Activated CD8-positive, alpha-beta memory T cell treated with anti-CD3 and anti-CD28 coated beads, Interleukin-2, amount 50 U/mL, for 4 hours (primary cell): ENCODE measurements around the gene SLC9A3.
"Not testable (repeated sequence)": the region's sequence is repeated elsewhere in the genome, so short reads cannot be mapped to it uniquely, and the experiment has no call there.

Experiments
- DNase-seq: peaks from one replicate; pipeline ENCODE4 v3.0.0-alpha.2; 2020

SLC9A3 gene

DNA sequence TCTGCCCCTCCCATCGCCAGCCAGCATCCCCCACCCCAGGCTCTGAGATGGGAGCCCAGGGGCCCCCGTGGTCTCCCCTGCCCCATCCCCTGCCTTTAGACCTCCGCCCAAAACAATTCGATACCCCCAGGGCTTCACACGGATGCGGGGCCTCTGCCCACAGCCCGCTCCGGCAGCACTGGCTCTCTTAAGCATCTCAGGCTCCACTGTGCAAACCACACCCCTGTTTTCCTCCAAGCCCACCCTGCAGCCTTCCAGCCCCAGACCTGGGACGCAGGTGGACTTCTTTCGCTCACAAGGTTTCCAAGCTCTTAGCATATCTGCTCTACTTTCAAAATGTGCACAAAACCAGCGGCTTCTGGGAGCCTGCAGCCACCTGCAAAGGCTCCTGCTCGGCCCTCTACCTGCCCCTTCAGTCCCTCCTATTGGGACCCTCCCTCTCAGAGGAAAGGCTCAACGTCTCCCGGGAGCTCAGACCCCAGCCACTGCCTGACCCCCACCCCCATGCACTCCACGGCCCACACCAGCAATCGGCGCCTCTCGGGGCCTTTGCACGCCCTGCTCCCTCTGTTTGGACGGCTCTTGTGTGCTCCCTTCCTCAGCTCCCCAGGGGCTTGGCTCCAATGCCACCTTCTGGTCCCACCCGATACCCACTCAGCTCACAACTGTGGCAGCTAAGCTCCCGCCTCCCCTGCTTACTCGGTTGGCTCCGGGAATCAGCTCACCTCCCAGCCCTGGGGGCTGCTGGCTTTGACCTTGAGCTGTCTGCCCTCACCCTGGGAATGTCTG lies 918 bp upstream of the SLC9A3 start:
- DNase-seq: no peak

DNA sequence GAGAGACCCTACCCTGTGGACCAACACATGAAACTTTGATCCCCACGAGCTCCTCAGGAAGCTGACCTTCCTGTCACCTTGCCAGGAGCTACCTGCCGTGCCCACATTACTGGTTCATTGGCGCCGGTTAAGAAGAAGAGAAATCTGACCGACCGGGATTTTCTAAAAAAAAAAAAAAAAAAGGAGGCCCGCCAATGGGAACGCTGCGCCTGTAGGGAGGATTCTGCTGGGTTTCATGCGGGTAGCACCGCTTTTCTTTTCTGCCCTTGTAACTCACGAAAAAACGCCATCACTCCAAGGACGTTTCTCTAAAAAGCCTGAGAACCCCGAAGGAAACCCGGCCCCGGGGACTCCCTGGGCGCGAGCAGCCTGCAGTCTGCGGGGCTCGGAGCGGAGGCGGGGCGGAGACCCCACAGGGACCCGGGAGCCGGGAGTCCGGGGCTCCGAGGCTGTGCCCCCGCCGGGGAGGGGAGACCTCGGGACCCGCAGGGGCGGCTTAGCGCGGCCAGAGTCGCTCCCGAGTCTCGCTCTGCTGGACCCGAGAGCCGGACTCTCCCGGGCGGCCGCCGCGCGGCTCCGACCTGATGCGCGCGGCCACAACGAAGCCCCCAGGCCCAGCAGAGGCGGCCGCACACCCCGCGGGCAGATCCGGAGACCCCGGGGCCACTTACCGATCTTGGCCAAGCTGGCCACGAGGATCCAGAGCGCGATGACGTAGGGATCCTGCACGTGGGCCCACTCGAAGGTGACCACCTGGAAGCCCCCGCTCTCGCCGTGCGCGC lies 617 bp downstream of the SLC9A3 start:
- no peak for DNase-seq

- no peak for DNase-seq
Observed at GRCh38 chr5:522899-523440, 1.3 kb downstream of the SLC9A3 start.

- no peak for DNase-seq
Observed at GRCh38 chr5:522116-522515, 2.1 kb downstream of the SLC9A3 start.

GRCh38 chr5:521680-522079 lies 2.6 kb downstream of the SLC9A3 start:
- DNase-seq: no peak

GRCh38 chr5:520850-521226 lies 3.4 kb downstream of the SLC9A3 start:
- no peak for DNase-seq

DNA sequence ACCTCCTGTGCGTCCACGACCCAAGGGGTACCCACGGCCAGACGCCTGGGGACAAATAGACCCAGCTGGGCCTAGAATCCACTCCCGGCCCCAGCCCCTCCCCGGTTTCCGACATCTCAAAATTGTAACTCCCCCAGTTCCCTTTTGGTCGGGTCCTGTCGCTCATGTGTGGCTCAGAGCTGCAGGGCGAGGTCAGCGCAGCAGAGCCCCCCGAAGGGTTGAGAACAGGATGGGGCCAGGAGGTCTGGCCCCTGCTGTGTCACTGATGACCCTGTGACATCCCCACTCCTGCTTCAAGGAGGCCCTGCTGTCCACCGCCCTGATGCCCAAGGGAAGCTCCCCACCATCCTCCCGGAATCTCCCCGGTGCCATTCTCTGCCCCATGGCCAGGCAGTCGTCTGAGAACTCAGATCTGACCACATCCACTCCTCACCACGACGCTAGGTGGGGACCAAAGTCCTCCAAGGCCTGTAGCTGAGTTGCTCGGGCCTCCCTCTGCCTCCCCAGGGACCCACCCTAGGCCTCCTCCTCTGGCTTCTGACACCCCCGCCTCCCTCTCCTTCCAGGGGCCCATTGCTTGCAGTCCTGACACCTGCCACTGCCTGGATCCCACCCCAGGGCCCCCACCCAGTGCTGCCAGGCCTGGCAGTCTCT lies 3.9 kb downstream of the SLC9A3 start:
- DNase-seq: no peak

- DNase-seq: no peak
Observed at GRCh38 chr5:518721-519120, 5.5 kb downstream of the SLC9A3 start.

DNA sequence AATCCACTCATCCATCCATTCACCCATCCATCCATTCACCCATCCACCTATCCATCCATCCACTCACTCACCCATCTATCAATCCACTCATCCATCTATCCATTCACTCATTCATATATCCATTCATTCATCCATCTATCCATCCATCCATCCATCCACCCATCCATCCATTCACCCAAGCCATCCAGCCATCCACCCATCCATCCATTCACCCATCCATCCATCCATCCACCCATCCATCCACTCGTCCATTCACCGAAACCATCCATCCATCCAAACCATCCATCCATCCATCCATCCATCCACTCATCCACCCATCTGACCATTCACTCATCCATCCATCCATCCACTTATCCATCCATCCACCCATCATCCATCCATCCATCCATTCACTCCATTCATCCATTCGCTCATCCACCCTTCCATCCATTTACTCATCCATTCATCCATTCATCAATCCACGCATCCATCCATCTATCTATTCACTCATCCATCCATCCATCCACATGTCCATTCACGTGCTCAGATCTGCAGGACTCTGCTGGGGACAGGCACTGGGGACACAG lies 6.6 kb downstream of the SLC9A3 start:
- no peak for DNase-seq

DNA sequence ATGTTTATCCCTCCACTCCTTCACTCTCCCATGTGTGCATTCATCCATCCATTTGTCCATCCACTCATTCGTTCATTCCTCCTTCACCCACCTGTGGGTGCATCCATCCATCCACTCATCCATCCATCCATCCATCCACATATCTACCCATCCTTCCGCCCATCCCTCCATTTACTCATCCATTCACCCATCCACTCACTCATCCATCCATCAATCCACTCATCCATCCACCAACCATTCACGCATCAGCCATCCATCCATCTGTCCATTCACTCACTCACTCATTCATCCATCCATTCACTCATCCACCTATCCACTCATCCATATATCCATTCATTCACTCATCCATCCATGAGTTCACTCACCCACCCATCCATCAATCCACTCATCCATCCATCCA lies 7.3 kb downstream of the SLC9A3 start:
- no peak for DNase-seq

GRCh38 chr5:516338-516925 lies 7.8 kb downstream of the SLC9A3 start:
- DNase-seq: no peak

DNA sequence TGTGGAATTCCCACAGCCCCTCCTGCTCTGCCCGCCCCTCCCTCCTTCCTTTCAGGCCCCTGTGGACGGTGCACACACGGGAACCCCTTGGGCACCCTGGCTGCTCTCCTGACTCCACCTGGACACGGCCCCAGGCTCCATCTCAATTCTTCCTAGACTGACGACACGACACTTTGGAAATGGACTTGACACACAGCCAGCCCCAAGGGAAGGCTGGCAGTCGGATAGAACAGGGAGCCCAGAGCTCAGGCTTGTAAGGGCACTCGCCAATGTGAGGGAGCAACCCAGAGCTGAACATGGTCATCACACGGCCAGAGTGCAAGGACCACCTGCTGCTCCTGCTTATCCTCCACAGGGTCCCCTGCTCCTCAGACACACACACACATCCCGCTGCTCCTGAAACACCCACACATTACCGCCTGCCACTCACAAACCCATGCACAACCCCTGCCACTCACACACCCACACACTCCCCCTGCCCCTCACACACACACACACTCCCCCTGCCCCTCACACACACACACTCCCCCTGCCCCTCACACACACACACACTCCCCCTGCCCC lies 8.9 kb downstream of the SLC9A3 start:
- DNase-seq: no peak

GRCh38 chr5:514673-515072 lies 9.6 kb downstream of the SLC9A3 start:
- DNase-seq: no peak

DNA sequence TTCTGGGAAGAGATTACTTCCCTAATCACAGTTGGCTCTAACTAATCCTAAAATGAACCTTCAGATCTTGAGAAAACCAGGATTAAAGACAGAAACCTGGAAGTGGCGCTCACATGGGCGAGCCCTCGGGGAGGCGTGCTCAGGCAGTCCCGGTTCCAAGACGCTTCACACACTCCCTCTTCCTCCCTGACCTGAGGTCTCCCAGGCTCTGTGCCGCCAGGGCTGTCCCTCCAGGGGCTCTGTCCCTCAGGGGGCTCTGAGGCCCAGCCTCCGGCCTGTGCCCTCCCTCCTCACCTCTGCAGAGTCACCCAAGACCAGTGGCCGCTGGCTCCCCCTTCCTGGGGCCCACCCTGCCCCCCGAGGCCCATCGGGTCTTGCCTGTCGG lies 10.2 kb downstream of the SLC9A3 start:
- no peak for DNase-seq

DNA sequence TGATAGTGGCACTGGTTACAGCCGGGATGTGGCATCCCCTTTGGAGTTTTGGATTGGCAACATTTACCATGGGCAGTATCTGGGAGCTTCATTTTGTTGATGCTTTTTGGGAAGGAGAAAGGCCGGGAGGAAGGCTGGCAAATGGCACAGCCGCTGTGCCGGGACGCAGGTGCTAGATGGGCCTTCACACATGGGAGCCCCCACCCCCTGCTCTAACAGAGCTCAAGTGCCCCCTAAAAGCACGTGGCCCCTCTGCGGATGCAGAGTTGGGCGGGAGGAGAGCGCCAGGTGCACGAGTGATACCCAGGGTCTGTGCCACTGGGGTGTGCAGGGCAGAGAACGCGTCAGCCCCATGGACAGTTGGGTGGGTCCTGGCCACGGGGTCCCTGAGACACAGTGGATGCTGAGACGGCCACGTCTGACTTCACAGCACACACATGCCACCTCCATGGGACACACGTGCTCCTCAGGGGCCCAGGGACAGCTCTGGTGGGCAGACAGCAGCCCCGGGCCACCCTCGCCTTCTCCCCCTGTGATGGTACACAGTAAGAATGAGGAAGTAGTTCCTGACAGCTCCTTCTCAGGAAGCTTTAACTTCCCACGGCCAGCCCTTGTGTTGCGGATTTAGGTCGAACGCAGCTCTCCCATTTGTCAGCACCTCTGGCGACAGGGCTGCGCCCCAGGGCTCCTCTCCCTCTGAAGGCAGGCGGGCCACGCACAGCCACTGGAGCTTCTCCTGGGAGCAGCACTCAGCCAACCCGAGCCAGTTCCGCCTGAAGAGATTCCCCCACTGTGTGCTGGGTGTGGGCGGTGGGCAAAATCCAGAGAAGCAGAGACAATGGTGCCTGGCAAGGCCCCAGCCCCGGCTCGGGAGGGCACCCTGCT lies 10.8 kb downstream of the SLC9A3 start:
- no peak for DNase-seq

GRCh38 chr5:511476-511875 lies 12.8 kb downstream of the SLC9A3 start:
- no peak for DNase-seq

DNA sequence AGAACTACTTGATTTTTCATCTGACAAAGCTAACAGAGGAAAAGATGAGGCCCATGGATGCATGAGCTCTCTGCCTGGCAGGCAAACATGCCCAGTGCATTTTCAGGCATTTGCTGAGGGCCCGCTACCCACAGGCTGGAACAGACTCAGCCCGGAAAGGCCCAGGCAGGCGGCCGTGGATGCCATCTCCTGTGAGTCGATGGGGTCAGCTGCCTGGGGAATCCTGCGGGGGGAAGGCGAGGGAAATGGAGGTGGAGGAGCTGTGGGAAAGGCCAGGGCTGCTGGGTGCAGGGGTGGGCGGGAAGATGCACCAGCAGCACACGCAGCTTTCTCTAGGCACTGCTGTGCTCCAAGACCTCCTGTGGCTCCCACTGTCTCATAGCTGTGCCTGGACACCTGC lies 13.7 kb downstream of the SLC9A3 start:
- DNase-seq: no peak

DNA sequence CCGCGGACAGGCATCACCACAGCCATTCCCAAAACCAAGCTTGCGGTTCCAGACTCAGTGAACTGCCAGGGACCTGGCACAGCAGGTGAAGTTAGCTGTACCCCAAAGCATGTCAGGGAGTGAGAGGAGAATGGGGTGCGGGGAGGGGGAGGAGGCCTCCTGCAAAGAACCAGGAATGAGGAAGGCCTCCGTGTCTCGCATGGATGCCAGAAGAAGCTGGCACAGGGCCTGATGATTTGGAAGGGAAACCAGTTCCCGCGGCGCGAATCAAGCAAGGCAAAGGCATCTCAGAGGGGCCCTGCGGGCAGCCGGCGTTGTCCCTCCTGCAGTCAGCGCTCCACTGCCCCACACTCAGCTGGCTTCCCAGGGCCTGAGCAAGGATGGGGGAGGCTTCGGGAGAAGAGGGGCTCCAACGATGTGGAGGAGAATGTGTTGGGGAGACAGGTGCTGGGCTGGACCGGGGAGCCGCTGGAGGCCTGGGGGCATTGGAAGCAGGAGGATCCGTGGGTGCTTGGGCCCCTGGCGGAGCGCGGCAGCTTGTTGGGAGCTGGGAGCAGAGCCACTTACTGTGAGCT lies 14.6 kb downstream of the SLC9A3 start:
- DNase-seq: no peak

DNA sequence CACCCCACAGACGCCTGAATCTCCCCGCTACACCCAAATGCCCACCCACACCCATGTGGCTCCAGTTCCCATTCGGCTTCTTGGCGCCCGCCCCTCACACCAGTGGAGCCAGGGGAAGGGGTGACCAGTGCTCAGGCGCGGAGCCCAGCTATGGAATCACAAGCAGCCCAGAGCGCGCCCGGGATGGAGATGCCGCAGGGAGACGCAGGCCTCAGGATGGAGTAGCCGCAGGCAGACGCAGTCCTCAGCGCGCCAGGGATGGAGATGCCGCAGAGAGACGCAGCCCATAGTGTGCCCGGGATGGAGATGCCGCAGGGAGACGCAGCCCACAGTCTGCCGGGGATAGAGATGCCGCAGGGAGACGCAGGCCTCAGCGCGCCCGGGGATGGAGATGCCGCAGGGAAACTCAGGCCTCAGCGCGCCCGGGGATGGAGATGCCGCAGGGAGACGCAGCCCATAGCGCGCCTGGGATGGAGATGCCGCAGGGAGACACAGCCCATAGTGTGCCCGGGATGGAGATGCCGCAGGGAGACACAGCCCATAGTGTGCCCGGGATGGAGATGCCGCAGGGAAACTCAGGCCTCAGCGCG lies 16.2 kb downstream of the SLC9A3 start:
- not testable (repeated sequence) for DNase-seq

DNA sequence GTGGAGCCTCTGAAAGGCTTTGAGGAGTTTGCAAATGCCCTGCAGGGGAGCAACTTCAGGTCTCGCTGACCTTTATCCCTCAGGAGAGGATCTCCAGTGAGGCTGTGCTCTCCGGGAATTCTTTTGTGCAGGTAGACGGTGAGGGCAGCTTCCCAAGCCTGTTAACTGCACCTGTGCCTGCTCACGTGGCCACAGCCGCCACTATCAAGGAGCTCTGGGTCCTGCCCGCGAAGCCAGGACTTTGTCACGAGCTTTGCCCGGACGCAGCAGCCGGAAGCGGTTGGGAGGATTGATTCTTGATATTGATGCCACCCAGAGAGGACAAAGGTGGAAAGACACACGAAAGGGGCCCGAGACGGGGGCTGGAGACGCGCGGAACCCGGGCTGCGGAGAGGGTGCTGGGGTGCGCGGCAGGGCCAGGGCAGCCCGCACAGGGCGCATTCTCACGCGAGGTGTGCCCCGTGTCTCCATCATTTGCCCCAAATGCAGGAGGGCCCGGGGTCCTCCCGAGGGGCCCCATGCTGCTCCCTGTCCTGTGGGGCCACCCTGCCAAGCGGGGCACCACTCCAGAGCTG lies 18.2 kb downstream of the SLC9A3 start:
- DNase-seq: no peak
